Spleen (tissue), 11 donors: ENCODE results near the gene C4orf50. TPM values are rescaled to one million over a fixed set of nuclear protein-coding genes. Genes with fewer than 3 reads are reported as not detected.

Source experiments
- DNase-seq: peaks from one replicate; pipeline ENCODE4 v3.0.0-alpha.2; 2020
- H3K27ac ChIP-seq, 8 donors: fragments of 200-600 bp; sonication (generic) in 7 of 8; 1 replicate in 4 of 8; 2 replicates in 4 of 8; pipeline versions ENCODE4 v1.5.0 to v1.8.0; 2016 to 2021; ENCODE audit warnings: inconsistent platforms in 4 of 8, mild to moderate bottlenecking in 4 of 8, moderate library complexity in 1 of 8
- H3K27me3 ChIP-seq, 7 donors: fragments of 200-600 bp; sonication (generic) in 6 of 7; replicated peaks in 1 of 7; 1 replicate in 4 of 7; 2 replicates in 3 of 7; pipeline versions ENCODE4 v1.5.0 to v1.8.0; 2016 to 2021; ENCODE audit warnings: inconsistent platforms in 3 of 7, mild to moderate bottlenecking in 1 of 7
- H3K36me3 ChIP-seq, 6 donors: fragments of 200-600 bp; sonication (generic) in 5 of 6; 1 replicate in 4 of 6; 2 replicates in 2 of 6; pipeline versions ENCODE4 v1.5.0 to v1.8.0; 2016 to 2021; ENCODE audit warnings: inconsistent platforms in 2 of 6
- H3K4me1 ChIP-seq, 6 donors: fragments of 200-600 bp; sonication (generic) in 5 of 6; 1 replicate in 3 of 6; 2 replicates in 3 of 6; pipeline versions ENCODE4 v1.5.0 to v1.8.0; 2016 to 2021; ENCODE audit warnings: inconsistent platforms in 3 of 6
- H3K4me3 ChIP-seq, 8 donors: fragments of 200-600 bp; sonication (generic) in 7 of 8; 1 replicate in 4 of 8; 2 replicates in 4 of 8; pipeline versions ENCODE4 v1.5.0 to v1.8.0; 2016 to 2021; ENCODE audit warnings: inconsistent platforms in 4 of 8, mild to moderate bottlenecking in 4 of 8, moderate library complexity in 2 of 8
- H3K9me3 ChIP-seq, 8 donors: fragments of 200-600 bp; sonication (generic) in 7 of 8; 1 replicate in 4 of 8; 2 replicates in 4 of 8; pipeline versions ENCODE4 v1.5.0 to v1.8.0; 2016 to 2021; ENCODE audit warnings: inconsistent platforms in 4 of 8
- CTCF ChIP-seq, 11 experiments: fragments of 200-600 bp in 7 of 11; fragments of 450-650 bp in 4 of 11; sonication (generic) in 4 of 11; IDR thresholded peaks in 8 of 11; conservative IDR thresholded peaks in 3 of 11; 1 replicate in 7 of 11; 2 replicates in 4 of 11; pipeline versions ENCODE4 v1.4.0 to v1.8.0; 2016 to 2021; ENCODE audit warnings: antibody characterized with exemption in 11 of 11, inconsistent platforms in 4 of 11, mild to moderate bottlenecking in 1 of 11
- POLR2A ChIP-seq, 3 donors: fragments of 450-650 bp; IDR thresholded peaks; one replicate each; pipeline ENCODE4 v1.5.1; 2017; ENCODE audit warnings: antibody characterized with exemption in 3 of 3, mild to moderate bottlenecking in 1 of 3
- POLR2AphosphoS5 ChIP-seq, 3 donors: sonication (generic); formaldehyde crosslinking; IDR thresholded peaks; one replicate each; pipeline ENCODE4 v1.5.1; 2017; ENCODE audit warnings: antibody characterized with exemption in 3 of 3
- WGBS, 5 donors: extraction: QIAGEN DNeasy Blood & Tissue Kit in 3 of 5; methylation state at CpG; one replicate each; pipeline versions ENCODE4 v1.1.5 to v1.1.7; 2013 to 2018; 5-methylcytosine and 5-hydroxymethylcytosine counted together
- intact Hi-C: fragments of 100-400 bp; cut with DNase I; formaldehyde crosslinking; loops from one replicate; pipeline ENCODE4 v1.15.0; 2023; ENCODE audit warnings: low total_unique reads
- polyA plus RNA-seq, 3 donors: library from polyadenylated mRNA; stranded (reverse); fragments of 200-250 nt; gene quantifications; one replicate each; pipeline ENCODE4 v1.2.1, GENCODE V29; 2013
- total RNA-seq, 7 donors: library from RNA; depleted of rRNA in 3 of 7; stranded (reverse); fragments of >200 nt in 3 of 7; fragmentation: NEBNext Ultra II Directional in 4 of 7; extraction: Animal tissue kit (Norgen Biotek cat#: 25700) in 4 of 7; gene quantifications; one replicate each; pipeline versions ENCODE4 v1.1.0 to v1.2.1, GENCODE V29; 2016 to 2021
- donor health status: healthy with polysubstance abuse.
- donor health status: DM: no; HTN: no; CAD: no; lungs with moderate emphysema.
- donor health status: DM: no; HTN: no; CAD: no.
- donor health status: Bipolar disorder and iron deficiency.
- donor health status: healthy.
- donor health status: DM: no; HTN: no; CAD: no.
- donor health status: DM: yes; HTN: yes; CAD: no.

Gene C4orf50
- total and polyA plus RNA-seq, 10 donors: 0.02 to 2.5 (median 0.30) TPM

GRCh38 chr4:6021831-6022606, 3.8 kb upstream of the C4orf50 start:
- Histone ChIP-seq H3K4me1 (peaks cover 0 to 10% (median 2%) of the 10 kb centered on the region in 6 donors), H3K36me3 (no peaks in the 10 kb centered on the region), H3K4me3 (peak overlapping the region in 1 of 8 donors; percentile 17), H3K27ac (no peak overlapping the region), H3K9me3 (no peaks in the 10 kb centered on the region), H3K27me3 (peaks cover 0 to 25% (median 0%) of the 10 kb centered on the region in 7 donors)
- no peak for DNase-seq
- 82 to 89% (median 84%) methylated on average over 17 to 20 of the region's 20 CpGs for WGBS, 5 donors
- intact Hi-C loops: no loop called here
- no peak for TF ChIP-seq POLR2A (IDR thresholded peaks at IDR 0.05)
- TF ChIP-seq POLR2AphosphoS5 (IDR thresholded peaks at IDR 0.05): no peak
- TF ChIP-seq CTCF (IDR thresholded peaks at IDR 0.05 in 8 of 11, conservative IDR thresholded peaks at IDR 0.05 in 3 of 11): no peak

- Histone ChIP-seq H3K36me3 (no peaks in the 10 kb centered on the region), H3K27me3 (peaks cover 0 to 25% (median 0%) of the 10 kb centered on the region in 7 donors), H3K9me3 (no peaks in the 10 kb centered on the region), H3K4me1 (peaks cover 0 to 10% (median 2%) of the 10 kb centered on the region in 6 donors), H3K4me3 (no peak overlapping the region), H3K27ac (no peak overlapping the region)
- no peak for TF ChIP-seq POLR2A (IDR thresholded peaks at IDR 0.05)
- no peak for TF ChIP-seq POLR2AphosphoS5 (IDR thresholded peaks at IDR 0.05)
- no peak for TF ChIP-seq CTCF (IDR thresholded peaks at IDR 0.05 in 8 of 11, conservative IDR thresholded peaks at IDR 0.05 in 3 of 11)
- 83 to 89% (median 87%) methylated on average over 7 to 8 of the region's 8 CpGs for WGBS, 5 donors
- DNase-seq: no peak
- intact Hi-C loops: no loop called here
Observed at GRCh38 chr4:6020613-6021012, 2.4 kb upstream of the C4orf50 start.

- TF ChIP-seq CTCF (IDR thresholded peaks at IDR 0.05 in 8 of 11, conservative IDR thresholded peaks at IDR 0.05 in 3 of 11): peak in 10 of 11 experiments; percentile 27 to 89 (median 74)
- no peak for TF ChIP-seq POLR2AphosphoS5 (IDR thresholded peaks at IDR 0.05)
- TF ChIP-seq POLR2A (IDR thresholded peaks at IDR 0.05): no peak
- WGBS, 5 donors: 38 to 46% (median 40%) methylated on average over 20 to 22 of the region's 22 CpGs
- intact Hi-C loops: no loop called here
- peaks cover 0 to 25% (median 0%) of the 10 kb centered on the region in 7 donors for H3K27me3 ChIP-seq
- H3K4me3 ChIP-seq: no peak overlapping the region
- H3K4me1 ChIP-seq: peaks cover 0 to 10% (median 2%) of the 10 kb centered on the region in 6 donors
- no peaks in the 10 kb centered on the region for H3K9me3 ChIP-seq
- DNase-seq: no peak
- no peaks in the 10 kb centered on the region for H3K36me3 ChIP-seq
- H3K27ac ChIP-seq: no peak overlapping the region
Observed at GRCh38 chr4:6019316-6020263, 1.4 kb upstream of the C4orf50 start.
